Fibroblast of pulmonary artery (primary cell): ENCODE results near the gene AHR.

Experiments used
- DNase-seq: peaks from one replicate; pipeline ENCODE4 v3.0.0-alpha.2; 2010; ENCODE audit warnings: low read depth
- H3K4me3 ChIP-seq: replicated peaks from 2 replicates; pipeline ENCODE4 v1.5.1; 2011; ENCODE audit warnings: low read depth, mild to moderate bottlenecking, control low read depth, low read length, moderate library complexity
- CTCF ChIP-seq: IDR thresholded peaks from 2 replicates; pipeline ENCODE4 v1.5.1; 2011; ENCODE audit warnings: mild to moderate bottlenecking, control low read depth, low read length, inconsistent platforms; ENCODE audit errors: missing control alignments

Gene AHR

DNA sequence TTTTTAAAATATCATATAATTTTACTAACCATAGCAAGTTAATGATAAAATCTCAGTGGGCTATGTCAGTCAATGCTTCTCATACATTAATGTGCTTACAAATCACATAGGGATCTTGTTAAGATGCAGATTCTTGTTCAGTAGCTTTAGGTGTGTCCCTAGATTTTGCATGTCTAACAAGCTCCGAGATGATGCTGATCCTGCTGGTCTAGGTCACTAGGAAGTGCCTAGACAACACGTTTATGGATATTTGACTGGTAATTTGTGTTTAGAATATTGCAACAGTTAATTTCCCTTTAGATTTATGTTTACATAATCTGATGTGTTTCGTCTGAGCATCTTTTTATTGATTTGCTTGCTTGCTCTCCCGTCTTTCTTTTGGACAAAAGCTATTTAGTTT, 12.7 kb downstream of the AHR start:
- TF ChIP-seq CTCF, result no peak
- no peak for DNase-seq
- H3K4me3 ChIP-seq, result no peak overlapping the region

DNA sequence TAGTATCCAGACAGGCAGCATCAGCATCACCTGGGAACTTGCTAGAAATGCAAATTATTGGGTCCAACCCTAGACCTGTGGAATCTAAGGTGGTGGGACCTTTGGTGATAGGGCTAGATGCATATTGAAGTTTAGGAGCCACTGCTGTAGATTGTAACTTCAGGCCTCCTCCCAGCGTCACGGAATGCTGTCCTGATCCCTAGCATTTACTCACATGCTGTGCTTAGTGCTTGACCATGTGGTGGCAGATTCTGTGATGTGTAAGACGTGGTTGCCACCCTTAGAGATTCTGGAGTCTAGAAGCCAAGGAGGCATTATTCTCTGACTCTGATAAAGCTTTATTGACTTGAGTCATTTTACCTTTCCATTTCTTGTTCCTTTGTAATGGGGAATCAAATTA, 13.5 kb downstream of the AHR start:
- no peak for DNase-seq
- no peak for TF ChIP-seq CTCF
- no peak overlapping the region for H3K4me3 ChIP-seq

DNA sequence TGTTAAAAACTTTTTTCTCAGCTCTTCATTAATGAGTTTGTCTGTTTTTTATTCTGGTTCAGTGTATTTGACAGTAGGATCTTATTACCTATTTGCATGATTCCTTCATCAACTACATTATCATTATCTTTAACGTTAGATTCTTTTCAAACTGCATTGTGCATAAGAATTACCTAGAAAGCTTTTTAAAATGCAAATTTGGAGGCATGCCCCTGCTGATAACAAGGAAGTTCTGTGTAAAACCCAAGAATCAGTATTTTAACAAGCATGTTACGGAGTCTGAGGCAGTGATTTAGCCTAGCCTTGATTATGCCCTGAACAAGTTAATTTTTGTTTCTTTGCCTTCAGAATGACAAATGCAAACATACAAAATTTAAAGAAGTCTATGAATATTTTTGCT, 14.2 kb downstream of the AHR start:
- TF ChIP-seq CTCF, result no peak
- H3K4me3 ChIP-seq, result no peak overlapping the region
- no peak for DNase-seq

DNA sequence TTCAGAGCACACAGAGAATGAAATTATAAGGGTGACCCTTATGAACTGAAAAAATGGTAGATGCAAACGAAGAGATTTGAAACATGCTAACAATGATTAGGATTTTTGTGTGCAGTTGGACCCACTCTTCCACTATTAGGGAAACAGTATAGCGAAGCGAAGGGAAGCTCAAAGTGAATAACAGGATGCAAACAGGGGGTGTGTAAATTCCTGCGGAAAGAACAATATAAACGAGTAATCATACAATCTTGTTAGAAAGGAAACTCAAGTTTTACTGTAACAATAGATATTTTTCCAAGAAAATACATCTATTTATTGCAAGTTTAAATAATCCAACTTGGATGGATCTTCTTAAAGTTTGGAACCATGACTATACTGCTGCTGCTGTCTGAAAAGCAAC, 14.7 kb downstream of the AHR start:
- DNase-seq, result no peak
- H3K4me3 ChIP-seq, result no peak overlapping the region
- TF ChIP-seq CTCF, result no peak

DNA sequence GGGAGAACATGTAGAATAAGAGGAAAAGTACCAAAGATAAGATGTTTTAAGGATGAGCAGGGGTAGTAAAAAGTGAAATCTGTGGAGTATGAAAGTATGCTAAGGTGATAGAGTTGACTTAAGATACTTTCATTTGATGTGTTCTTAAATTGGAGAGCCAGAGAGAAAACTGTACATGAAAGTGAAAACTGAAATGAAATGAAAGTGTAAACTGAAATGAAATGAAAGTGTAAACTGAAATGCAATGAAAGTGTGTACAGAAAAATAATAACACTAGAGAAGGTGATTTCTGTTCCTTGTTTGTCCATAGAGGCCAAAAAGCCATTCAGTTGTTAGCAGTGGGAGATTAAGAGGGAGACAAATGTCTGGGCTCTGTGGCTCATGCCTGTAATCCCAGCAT, 17.5 kb downstream of the AHR start:
- no peak for TF ChIP-seq CTCF
- DNase-seq, result no peak
- no peak overlapping the region for H3K4me3 ChIP-seq

DNA sequence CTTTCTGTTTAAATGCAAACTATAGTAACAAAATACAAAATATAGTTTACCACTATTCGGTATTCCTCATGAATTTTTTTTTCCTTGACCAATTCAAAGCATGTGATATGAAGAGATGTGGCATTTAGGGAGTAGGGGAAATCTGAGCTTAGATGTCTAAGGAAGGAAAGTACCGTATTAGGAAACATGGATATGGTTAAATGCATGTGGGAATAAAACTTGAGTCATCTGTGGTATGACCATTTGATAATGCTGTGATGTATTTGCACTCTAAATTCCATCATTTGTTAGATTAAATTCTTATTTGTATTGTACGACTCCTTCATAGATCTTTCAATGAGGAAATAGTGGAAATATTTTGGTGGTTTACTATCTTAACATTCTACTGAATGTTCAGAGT, 19.7 kb downstream of the AHR start:
- no peak overlapping the region for H3K4me3 ChIP-seq
- no peak for TF ChIP-seq CTCF
- DNase-seq, result peak; percentile 93

- no peak for TF ChIP-seq CTCF
- no peak for DNase-seq
- no peak overlapping the region for H3K4me3 ChIP-seq
These were observed 21.0 kb downstream of the AHR start for GRCh38 chr7:17319164-17320101.
